K562 (cell line): Measurements from ENCODE around the gene BROX. TPM values are rescaled to one million over a fixed set of nuclear protein-coding genes. Genes with fewer than 3 reads are reported as not detected.
A peak's percentile ranks its signal among the peaks of the same experiment; 100 is the strongest.

ENCODE experiments used
- ATAC-seq: fragments of 200-7000 bp; cut with Tn5 transposase; 3 replicates; pipeline ENCODE4 v1.9.1; 2020; ENCODE audit warnings: moderate library complexity
- BruUV-seq: library from RNA; stranded (reverse); fragments of 400-500 nt; replicated peaks from 2 replicates; lab custom pipeline; 2021; lab: Mats Ljungman, UMichigan
- CTCF ChIA-PET: fragments of 300-600 bp; formaldehyde crosslinking; extraction: SDS; loops from one replicate; lab custom pipeline; 2021; ENCODE audit warnings: low intra/inter-chr PET ratio; lab: Yijun Ruan, JAX
- POLR2A ChIA-PET: fragments of 300-600, 350-650 bp; sonication (Branson Sonifier 250); formaldehyde crosslinking; extraction: SDS; loops from one replicate; lab custom pipeline; 2021; ENCODE audit warnings: antibody characterized with exemption, inconsistent platforms; lab: Yijun Ruan, JAX
- DNase-seq, 4 experiments: peaks; one replicate each; pipeline versions ENCODE4 v3.0.0 to v3.0.0-alpha.2; 2011 to 2018; ENCODE audit warnings: low spot score in 3 of 4, mixed read lengths in 3 of 4; ENCODE audit errors: extremely low read depth in 1 of 4
- FAIRE-seq: peaks from 2 replicates; lab custom pipeline; 2011; peaks lifted over from hg19 to GRCh38; lab: Jason Lieb, UNC
- H2AFZ ChIP-seq: 2 replicates; pipeline ENCODE4 v1.6.0; 2011; ENCODE audit warnings: low read depth, low read length, control low read depth, inconsistent platforms
- H3K27ac ChIP-seq: fragments of 200-600 bp; 3 replicates; pipeline ENCODE4 v1.8.0; 2011; ENCODE audit warnings: low read depth, mild to moderate bottlenecking, control low read depth, inconsistent platforms, low read length, moderate library complexity, mixed read lengths; ENCODE audit errors: extremely low read depth
- H3K27me3 ChIP-seq, 2 experiments: fragments of 300-600 bp in 1 of 2; 2 replicates in 1 of 2; 3 replicates in 1 of 2; pipeline versions ENCODE4 v1.6.0 to v1.8.0; 2011; ENCODE audit warnings: inconsistent platforms in 2 of 2, low read length in 2 of 2, mild to moderate bottlenecking in 1 of 2, mixed read lengths in 1 of 2, moderate library complexity in 1 of 2; ENCODE audit not compliant: control insufficient read depth in 2 of 2, insufficient read depth in 2 of 2
- H3K36me3 ChIP-seq: fragments of 300-600 bp; 3 replicates; pipeline ENCODE4 v1.8.0; 2011; ENCODE audit warnings: mild to moderate bottlenecking, low read length, inconsistent platforms; ENCODE audit not compliant: control insufficient read depth, insufficient read depth
- H3K4me1 ChIP-seq, 2 experiments: fragments of 200-600 bp in 1 of 2; replicated peaks in 1 of 2; 2 replicates in 1 of 2; 3 replicates in 1 of 2; pipeline versions ENCODE4 v1.5.1 to v1.8.0; 2011; ENCODE audit warnings: inconsistent platforms in 2 of 2, low read length in 2 of 2, mild to moderate bottlenecking in 1 of 2, mixed read lengths in 1 of 2, moderate library complexity in 1 of 2; ENCODE audit not compliant: control insufficient read depth in 2 of 2, insufficient read depth in 2 of 2
- H3K4me2 ChIP-seq: 2 replicates; pipeline ENCODE4 v1.6.1; 2011; ENCODE audit warnings: low read length, control low read depth, inconsistent platforms, mixed read lengths; ENCODE audit not compliant: insufficient read depth
- H3K4me3 ChIP-seq: fragments of 200-600 bp; sonication (generic), shearing (Covaris generic); 2 replicates; pipeline ENCODE4 v1.5.1; 2016; ENCODE audit warnings: control low read depth, inconsistent platforms
- H3K79me2 ChIP-seq: fragments of 200-600 bp; 3 replicates; pipeline ENCODE4 v1.8.0; 2011; ENCODE audit warnings: low read length, inconsistent platforms; ENCODE audit not compliant: control insufficient read depth, insufficient read depth
- H3K9ac ChIP-seq, 2 experiments: 2 replicates each; pipeline versions ENCODE4 v1.6.0 to v1.6.1; 2011; ENCODE audit warnings: low read depth in 2 of 2, low read length in 2 of 2, control low read depth in 1 of 2, inconsistent platforms in 1 of 2, mild to moderate bottlenecking in 1 of 2, mixed read lengths in 1 of 2; ENCODE audit not compliant: insufficient read depth in 1 of 2
- H3K9me1 ChIP-seq: one replicate; pipeline ENCODE4 v1.6.0; 2011; ENCODE audit warnings: inconsistent platforms, mild to moderate bottlenecking, low read length, moderate library complexity; ENCODE audit not compliant: control insufficient read depth, insufficient read depth
- H3K9me3 ChIP-seq: replicated peaks from 2 replicates; pipeline ENCODE4 v1.5.1; 2011; ENCODE audit warnings: low read depth, low read length, inconsistent platforms; ENCODE audit not compliant: control insufficient read depth, insufficient read depth
- H4K20me1 ChIP-seq: replicated peaks from 2 replicates; pipeline ENCODE4 v1.6.1; 2011; ENCODE audit warnings: low read length, inconsistent platforms, mixed read lengths; ENCODE audit not compliant: control insufficient read depth, insufficient read depth
- BACH1 ChIP-seq: fragments of 200-800 bp; sonication (Bioruptor generic); IDR thresholded peaks from 2 replicates; pipeline ENCODE4 v1.6.1; 2016; ENCODE audit warnings: missing genetic modification characterization, missing compliant biosample characterization
- CEBPG ChIP-seq, 3 experiments: fragments of 200-800 bp in 1 of 3; sonication (Bioruptor generic) in 1 of 3; sonication (generic) in 1 of 3; formaldehyde crosslinking in 1 of 3; IDR thresholded peaks in 2 of 3; conservative IDR thresholded peaks in 1 of 3; 2 replicates each; pipeline versions ENCODE4 v1.6.1 to v1.8.0; 2016 to 2022; ENCODE audit warnings: missing compliant biosample characterization in 2 of 3, missing genetic modification characterization in 2 of 3, mild to moderate bottlenecking in 1 of 3, missing genetic modification reagents in 1 of 3
- E2F6 ChIP-seq, 2 experiments: IDR thresholded peaks; 2 replicates each; pipeline ENCODE4 v1.6.1; 2011; ENCODE audit warnings: borderline replicate concordance in 1 of 2, control low read depth in 1 of 2, low read depth in 1 of 2, low read length in 1 of 2, mild to moderate bottlenecking in 1 of 2, mixed read lengths in 1 of 2, moderate library complexity in 1 of 2; ENCODE audit not compliant: insufficient read depth in 1 of 2, insufficient read length in 1 of 2, poor library complexity in 1 of 2, severe bottlenecking in 1 of 2; ENCODE audit errors: extremely low read depth in 1 of 2
- EGR1 ChIP-seq: fragments of 450-650 bp; conservative IDR thresholded peaks from 2 replicates; pipeline ENCODE4 v1.6.1; 2017; ENCODE audit warnings: mild to moderate bottlenecking
- ELF2 ChIP-seq: fragments of 250-450 bp; sonication (Bioruptor Pico); IDR thresholded peaks from 2 replicates; pipeline ENCODE4 v1.5.0; 2021; ENCODE audit warnings: mild to moderate bottlenecking
- NR3C1 ChIP-seq: sonication (generic); formaldehyde crosslinking; IDR thresholded peaks from 2 replicates; pipeline ENCODE4 v1.8.1; 2022; ENCODE audit warnings: missing genetic modification reagents
- NR4A1 ChIP-seq, 2 experiments: fragments of 250-450 bp in 1 of 2; fragments of 450-650 bp in 1 of 2; sonication (Bioruptor Pico) in 1 of 2; IDR thresholded peaks; 2 replicates each; pipeline versions ENCODE4 v1.4.0 to v1.6.1; 2016 to 2020; ENCODE audit warnings: mild to moderate bottlenecking in 2 of 2, missing compliant biosample characterization in 1 of 2, missing genetic modification characterization in 1 of 2, moderate library complexity in 1 of 2
- TAL1 ChIP-seq: fragments of 450-650 bp; IDR thresholded peaks from 2 replicates; pipeline ENCODE4 v1.6.1; 2016; ENCODE audit warnings: mild to moderate bottlenecking
- ZFPM2 ChIP-seq: fragments of 250-450 bp; sonication (Bioruptor Pico); IDR thresholded peaks from 2 replicates; pipeline ENCODE4 v1.5.1; 2022; ENCODE audit warnings: mild to moderate bottlenecking
- ZNF274 ChIP-seq: IDR thresholded peaks from 2 replicates; pipeline ENCODE4 v1.6.1; 2011; ENCODE audit warnings: low read depth, mild to moderate bottlenecking, low read length, moderate library complexity, borderline replicate concordance
- ZSCAN32 ChIP-seq: fragments of 450-650 bp; formaldehyde crosslinking; IDR thresholded peaks from 2 replicates; pipeline ENCODE4 v1.4.0; 2020; ENCODE audit warnings: mild to moderate bottlenecking, moderate library complexity
- WGBS: fragments of 100-300 bp; shearing (Covaris generic); methylation state at CpG from one replicate; pipeline ENCODE4 v1.1.6; 2016; ENCODE audit warnings: low coverage, mixed read lengths; ENCODE audit not compliant: insufficient coverage; ENCODE audit errors: missing lambda C conversion rate; 5-methylcytosine and 5-hydroxymethylcytosine counted together
- in situ Hi-C: fragments of 300-500 bp; cut with MboI; formaldehyde crosslinking; loops from 4 replicates; pipeline ENCODE4 v1.15.0; 2018; ENCODE audit warnings: inconsistent platforms, mixed read lengths
- intact Hi-C: fragments of 100-400 bp; cut with micrococcal nuclease; formaldehyde crosslinking; loops from 2 replicates; pipeline ENCODE4 v1.14.2; 2022
- polyA plus RNA-seq, 8 experiments: library from polyadenylated mRNA; depleted of rRNA in 4 of 8; stranded (reverse) in 5 of 8; unstranded in 3 of 8; fragments of >200 nt; fragmentation: Nextera tagmentation in 2 of 8; fragmentation: Illumina TruSeq in 1 of 8; extraction: Ambion mirVana in 2 of 8; extraction: Trizol in 1 of 8; gene quantifications; 2 replicates each; pipeline versions ENCODE4 v1.2.1 to v1.2.3, GENCODE V29; 2011 to 2014; ENCODE audit warnings: inconsistent platforms in 1 of 8, missing spikeins in 1 of 8
- total RNA-seq, 7 experiments: library from RNA; depleted of rRNA in 6 of 7; stranded (reverse); fragments of >200 nt in 6 of 7; fragmentation: Illumina TruSeq in 2 of 7; extraction: Trizol in 2 of 7; gene quantifications; 2 replicates each; pipeline versions ENCODE4 v1.2.1 to v1.2.3, GENCODE V29; 2011 to 2021; ENCODE audit warnings: low replicate concordance in 1 of 7

Gene BROX
- total and polyA plus RNA-seq, 9 of the 15 experiments (the other 6 are each of a cell fraction or from before 2014, with no cell fraction given), result 9.4 to 153 (median 45.1) TPM

DNA sequence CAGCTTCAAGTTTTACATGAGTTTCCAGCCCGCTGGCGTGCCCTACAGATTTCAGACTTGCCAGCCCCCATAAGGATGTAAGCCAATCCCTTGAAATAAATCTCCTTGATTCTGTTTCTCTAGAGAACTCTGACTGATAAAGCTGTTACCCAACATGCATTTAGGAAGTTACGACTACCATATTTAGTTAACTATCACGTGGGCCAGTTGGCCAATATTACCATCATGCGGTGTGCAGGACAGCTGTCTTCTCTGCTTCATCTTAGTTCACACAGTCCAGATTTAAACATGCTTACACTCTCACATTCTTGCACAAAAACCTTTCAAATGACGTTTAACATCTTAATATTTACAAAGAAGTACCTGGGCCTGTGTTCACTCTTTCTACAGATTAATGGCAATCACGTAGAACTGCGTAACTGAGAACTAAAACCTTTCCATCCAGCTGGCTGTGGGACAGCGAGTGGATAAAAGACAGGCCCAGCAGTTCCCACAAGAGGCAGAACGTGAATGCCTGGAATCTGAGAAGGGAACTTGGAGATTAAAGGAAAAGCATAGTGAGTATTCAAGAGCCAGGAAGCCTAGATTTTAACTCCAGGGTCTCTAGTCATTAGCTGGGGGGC lies 45.4 kb downstream of the BROX start:
- WGBS, result 2% methylated on average over 10 of the region's 10 CpGs
- in situ Hi-C loops, result no loop called here
- CTCF ChIA-PET, result no interaction called here

DNA sequence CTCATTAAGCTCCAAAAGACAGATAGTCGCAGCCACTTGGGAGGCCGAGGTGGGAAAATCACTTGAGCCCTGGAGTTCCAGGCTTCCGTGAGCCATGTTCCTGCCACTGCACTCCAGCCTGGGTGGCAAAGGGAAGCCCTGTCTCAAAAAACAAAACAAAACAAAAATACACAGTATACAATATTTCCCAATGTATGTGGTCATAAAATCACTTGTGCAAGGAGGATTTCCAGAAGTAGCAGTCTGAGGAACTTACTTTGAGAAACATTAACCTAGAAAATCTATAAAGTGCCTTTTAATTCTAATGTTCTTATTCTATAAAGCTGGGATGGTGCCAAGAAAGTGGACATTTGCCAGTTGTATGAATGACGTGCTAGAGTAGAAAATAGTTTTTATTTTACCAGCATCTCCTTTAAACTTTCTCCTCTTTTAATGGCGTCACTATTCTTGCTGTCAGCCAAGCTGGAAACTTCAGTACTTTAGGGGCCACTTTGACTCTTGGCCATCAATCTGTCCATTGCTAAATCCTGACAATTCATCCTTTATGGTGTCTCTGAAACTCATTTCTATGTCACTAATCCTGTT lies 47.2 kb downstream of the BROX start:
- ChIA-PET CTCF (no interaction called here), POLR2A (no interaction called here)
- no peak for DNase-seq
- Histone ChIP-seq H3K4me2 (no peak overlapping the region), H3K36me3 (no peaks in the 10 kb centered on the region), H3K79me2 (no peaks in the 10 kb centered on the region), H3K4me1 (no peaks in the 10 kb centered on the region), H3K27me3 (peaks cover 3% of the 10 kb centered on the region in 2 experiments; a peak in 3 of 5 replicates), H2AFZ (no peak overlapping the region), H3K27ac (no peak overlapping the region), H4K20me1 (no peaks in the 10 kb centered on the region), H3K4me3 (no peak overlapping the region), H3K9me3 (no peaks in the 10 kb centered on the region), H3K9ac (no peak overlapping the region), H3K9me1 (no peaks in the 10 kb centered on the region)
- no peak for ATAC-seq
- BruUV-seq, result no TSS peak
- no peak for FAIRE-seq
- in situ Hi-C loops, result no loop called here
- intact Hi-C loops, result no loop called here
- 2% methylated on average over 5 of the region's 5 CpGs for WGBS
- TF ChIP-seq ZNF274, result no peak
- TF ChIP-seq E2F6 (IDR thresholded peaks at IDR 0.05; ENCODE audit: borderline replicate concordance in 1 of 2, extremely low read depth in 1 of 2, insufficient read depth in 1 of 2, insufficient read length in 1 of 2, low read depth in 1 of 2, low read length in 1 of 2, poor library complexity in 1 of 2, severe bottlenecking in 1 of 2), result no peak
- TF ChIP-seq NR3C1 (CRISPR knock-in tag), result no peak
- no peak for TF ChIP-seq ELF2 (CRISPR knock-in tag)
- no peak for TF ChIP-seq EGR1
- no peak for TF ChIP-seq NR4A1 (CRISPR knock-in tag; IDR thresholded peaks at IDR 0.05)
- TF ChIP-seq NR4A1 (tag; IDR thresholded peaks at IDR 0.05), result no peak
- TF ChIP-seq TAL1, result no peak
- TF ChIP-seq ZSCAN32, result no peak
- no peak for TF ChIP-seq BACH1 (tag)

More for the DNA sequence above, 45.4 kb downstream of the BROX start:
- Histone ChIP-seq H3K4me3 (no peak overlapping the region), H4K20me1 (no peaks in the 10 kb centered on the region), H3K36me3 (no peaks in the 10 kb centered on the region), H3K4me2 (no peak overlapping the region), H2AFZ (no peak overlapping the region), H3K9me1 (no peaks in the 10 kb centered on the region), H3K27ac (no peak overlapping the region), H3K9me3 (no peaks in the 10 kb centered on the region), H3K9ac (no peak overlapping the region), H3K4me1 (no peaks in the 10 kb centered on the region), H3K27me3 (peaks cover 3% of the 10 kb centered on the region in 2 experiments; a peak in 3 of 5 replicates), H3K79me2 (no peaks in the 10 kb centered on the region)
- FAIRE-seq (no peak), DNase-seq (no peak), ATAC-seq (no peak)
- BruUV-seq, result no TSS peak
- intact Hi-C loops, result no loop called here
- POLR2A ChIA-PET, result no interaction called here
- TF ChIP-seq CEBPG (CRISPR knock-in tag; IDR thresholded peaks at IDR 0.05), result no peak
- TF ChIP-seq CEBPG (tag; conservative IDR thresholded peaks at IDR 0.05 in 1 of 2, IDR thresholded peaks at IDR 0.05 in 1 of 2), result 0 out of 4 replicates have a peak, but pooled peaks of 1 of the 2 experiments have one; percentile 8
- no peak for TF ChIP-seq ZFPM2 (CRISPR knock-in tag)
